NCI-H526 (cell line): ENCODE results near the gene TOB1.
A peak's percentile ranks its signal among the peaks of the same experiment; 100 is the strongest.

Source experiments
- DNase-seq, 2 experiments: peaks; one replicate each; lab custom pipeline; 2025; lab: John Stamatoyannopoulos, UW

The TOB1 gene

GRCh38 chr17:50845240-50846147, 20.7 kb downstream of the TOB1 start:
- no peak for DNase-seq

- DNase-seq: no peak
Measured at GRCh38 chr17:50844117-50844700, 21.9 kb downstream of the TOB1 start.

GRCh38 chr17:50843150-50843905, 22.8 kb downstream of the TOB1 start:
- no peak for DNase-seq

- no peak for DNase-seq
Measured at GRCh38 chr17:50842506-50843149, 23.5 kb downstream of the TOB1 start.

GRCh38 chr17:50841949-50842354, 24.2 kb downstream of the TOB1 start:
- DNase-seq: peak in 1 of 2 experiments; percentile 81

- DNase-seq: no peak
Measured at GRCh38 chr17:50841277-50841948, 24.7 kb downstream of the TOB1 start.

- no peak for DNase-seq
Measured at GRCh38 chr17:50840311-50840851, 25.8 kb downstream of the TOB1 start.

GRCh38 chr17:50839591-50840310, 26.4 kb downstream of the TOB1 start:
- DNase-seq: no peak

GRCh38 chr17:50837980-50838954, 27.9 kb downstream of the TOB1 start:
- DNase-seq: no peak

- DNase-seq: no peak
Measured at GRCh38 chr17:50837286-50837979, 28.7 kb downstream of the TOB1 start.

GRCh38 chr17:50836826-50837225, 29.3 kb downstream of the TOB1 start:
- no peak for DNase-seq

GRCh38 chr17:50835301-50836234, 30.6 kb downstream of the TOB1 start, which contains the start of gene WFIKKN2:
TSS of gene WFIKKN2 (plus strand) at chr17:50835586. CDS start at chr17:50835938, 352 bp downstream.
- peak in 1 of 2 experiments; percentile 18 for DNase-seq

- no peak for DNase-seq
Measured at GRCh38 chr17:50834429-50835300, 31.5 kb downstream of the TOB1 start.

GRCh38 chr17:50833510-50834428, 32.4 kb downstream of the TOB1 start:
- DNase-seq: no peak

- no peak for DNase-seq
Measured at GRCh38 chr17:50832864-50833381, 33.2 kb downstream of the TOB1 start.
